Skeletal muscle tissue (tissue), 4 donors: Measurements from ENCODE around the gene NABP1. TPM values are rescaled to one million over a fixed set of nuclear protein-coding genes. Genes with fewer than 3 reads are reported as not detected.

Experiments used
- H3K27ac ChIP-seq: one replicate; pipeline ENCODE4 v1.7.0; 2013; ENCODE audit warnings: mild to moderate bottlenecking, low read depth, low read length, inconsistent platforms
- H3K27me3 ChIP-seq, 3 donors: one replicate each; pipeline ENCODE4 v1.7.0; 2013; ENCODE audit warnings: low read length in 3 of 3; ENCODE audit not compliant: control insufficient read depth in 3 of 3, insufficient read depth in 3 of 3
- H3K36me3 ChIP-seq, 3 donors: one replicate each; pipeline ENCODE4 v1.7.0; 2013; ENCODE audit warnings: low read length in 3 of 3; ENCODE audit not compliant: control insufficient read depth in 3 of 3, insufficient read depth in 3 of 3
- H3K4me1 ChIP-seq, 3 donors: one replicate each; pipeline ENCODE4 v1.7.0; 2013; ENCODE audit warnings: low read length in 3 of 3, mild to moderate bottlenecking in 3 of 3; ENCODE audit not compliant: control insufficient read depth in 3 of 3, insufficient read depth in 3 of 3
- H3K4me3 ChIP-seq, 3 donors: one replicate each; pipeline ENCODE4 v1.7.0; 2013; ENCODE audit warnings: low read length in 3 of 3
- H3K9ac ChIP-seq, 3 donors: one replicate each; pipeline ENCODE4 v1.7.0; 2013; ENCODE audit warnings: low read length in 3 of 3, mild to moderate bottlenecking in 3 of 3, moderate library complexity in 2 of 3, low read depth in 1 of 3
- H3K9me3 ChIP-seq, 3 donors: one replicate each; pipeline ENCODE4 v1.7.0; 2013; ENCODE audit warnings: low read length in 3 of 3; ENCODE audit not compliant: control insufficient read depth in 3 of 3
- total RNA-seq: library from RNA; depleted of rRNA; stranded (reverse); fragments of >200 nt; gene quantifications from one replicate; pipeline ENCODE4 v1.2.3, GENCODE V29; 2014
- donor health status: Osteomylitis.

NABP1 gene
- total RNA-seq, 1 donor from 2014 or later: 14.6 TPM

GRCh38 chr2:191646163-191646902 lies 31.6 kb upstream of the NABP1 start:
- no peak overlapping the region for H3K4me3 ChIP-seq
- H3K27ac ChIP-seq: no peak overlapping the region
- H3K27me3 ChIP-seq: no peaks in the 10 kb centered on the region
- H3K36me3 ChIP-seq: no peaks in the 10 kb centered on the region
- H3K4me1 ChIP-seq: no peaks in the 10 kb centered on the region
- H3K9ac ChIP-seq: no peak overlapping the region
- H3K9me3 ChIP-seq: no peaks in the 10 kb centered on the region

GRCh38 chr2:191649519-191649918 lies 28.4 kb upstream of the NABP1 start:
- Histone ChIP-seq H3K36me3 (no peaks in the 10 kb centered on the region), H3K4me1 (no peaks in the 10 kb centered on the region), H3K27ac (no peak overlapping the region), H3K9me3 (no peaks in the 10 kb centered on the region), H3K9ac (no peak overlapping the region), H3K27me3 (no peaks in the 10 kb centered on the region), H3K4me3 (no peak overlapping the region)

GRCh38 chr2:191650896-191651773 lies 26.8 kb upstream of the NABP1 start:
- Histone ChIP-seq H3K9me3 (no peaks in the 10 kb centered on the region), H3K27ac (no peak overlapping the region), H3K4me3 (no peak overlapping the region), H3K9ac (no peak overlapping the region), H3K4me1 (no peaks in the 10 kb centered on the region), H3K27me3 (no peaks in the 10 kb centered on the region), H3K36me3 (no peaks in the 10 kb centered on the region)

GRCh38 chr2:191653667-191654391 lies 24.1 kb upstream of the NABP1 start:
- Histone ChIP-seq H3K27me3 (no peaks in the 10 kb centered on the region), H3K36me3 (no peaks in the 10 kb centered on the region), H3K27ac (no peak overlapping the region)

GRCh38 chr2:191656391-191656790 lies 21.5 kb upstream of the NABP1 start:
- peaks cover 0 to 4% (median 0%) of the 10 kb centered on the region in 3 donors for H3K4me1 ChIP-seq
- H3K4me3 ChIP-seq: no peak overlapping the region
- no peaks in the 10 kb centered on the region for H3K9me3 ChIP-seq
- no peaks in the 10 kb centered on the region for H3K36me3 ChIP-seq
- H3K27me3 ChIP-seq: no peaks in the 10 kb centered on the region
- peak overlapping the region; percentile 61 for H3K27ac ChIP-seq
- H3K9ac ChIP-seq: no peak overlapping the region

More at GRCh38 chr2:191653667-191654391, 24.1 kb upstream of the NABP1 start:
- peaks cover 0 to 4% (median 0%) of the 10 kb centered on the region in 3 donors for H3K4me1 ChIP-seq
- H3K9me3 ChIP-seq: no peaks in the 10 kb centered on the region
- no peak overlapping the region for H3K4me3 ChIP-seq
- H3K9ac ChIP-seq: no peak overlapping the region

- Histone ChIP-seq H3K4me1 (peaks cover 0 to 4% (median 0%) of the 10 kb centered on the region in 3 donors), H3K9me3 (no peaks in the 10 kb centered on the region), H3K36me3 (no peaks in the 10 kb centered on the region), H3K9ac (no peak overlapping the region), H3K4me3 (no peak overlapping the region), H3K27me3 (no peaks in the 10 kb centered on the region), H3K27ac (peak overlapping the region; percentile 61)
Measured at GRCh38 chr2:191656792-191657191, 21.1 kb upstream of the NABP1 start.

GRCh38 chr2:191657977-191658376 lies 20.0 kb upstream of the NABP1 start:
- peaks cover 0 to 4% (median 0%) of the 10 kb centered on the region in 3 donors for H3K4me1 ChIP-seq
- H3K27ac ChIP-seq: no peak overlapping the region
- H3K4me3 ChIP-seq: no peak overlapping the region
- no peaks in the 10 kb centered on the region for H3K9me3 ChIP-seq
- no peaks in the 10 kb centered on the region for H3K36me3 ChIP-seq
- H3K9ac ChIP-seq: no peak overlapping the region
- no peaks in the 10 kb centered on the region for H3K27me3 ChIP-seq

- H3K27ac ChIP-seq: no peak overlapping the region
- H3K4me1 ChIP-seq: peaks cover 0 to 4% (median 0%) of the 10 kb centered on the region in 3 donors
- no peaks in the 10 kb centered on the region for H3K9me3 ChIP-seq
- no peak overlapping the region for H3K9ac ChIP-seq
- H3K4me3 ChIP-seq: no peak overlapping the region
- no peaks in the 10 kb centered on the region for H3K36me3 ChIP-seq
- no peaks in the 10 kb centered on the region for H3K27me3 ChIP-seq
Measured at GRCh38 chr2:191659198-191659597, 18.7 kb upstream of the NABP1 start.

- Histone ChIP-seq H3K9ac (no peak overlapping the region), H3K27me3 (no peaks in the 10 kb centered on the region), H3K36me3 (no peaks in the 10 kb centered on the region), H3K4me1 (peaks cover 0 to 4% (median 0%) of the 10 kb centered on the region in 3 donors), H3K4me3 (no peak overlapping the region), H3K27ac (no peak overlapping the region), H3K9me3 (no peaks in the 10 kb centered on the region)
Measured at GRCh38 chr2:191660575-191660974, 17.4 kb upstream of the NABP1 start.
